Caco-2 (cell line): ENCODE data around the gene ARAP1. TPM values are rescaled to one million over a fixed set of nuclear protein-coding genes. Genes with fewer than 3 reads are reported as not detected.

ENCODE experiments used
- BruUV-seq: library from RNA; stranded (reverse); fragments of 400-500 nt; replicated peaks from 2 replicates; lab custom pipeline; 2021; lab: Mats Ljungman, UMichigan
- CTCF ChIA-PET: fragments of 300-600 bp; sonication (Branson Sonifier 250); formaldehyde crosslinking; loops from one replicate; lab custom pipeline; 2022; ENCODE audit warnings: antibody characterized with exemption; lab: Charles Lee
- POLR2A ChIA-PET: fragments of 300-600 bp; sonication (Branson Sonifier 250); formaldehyde crosslinking; loops from one replicate; lab custom pipeline; 2022; ENCODE audit warnings: antibody characterized with exemption; lab: Charles Lee
- DNase-seq, 2 experiments: peaks; one replicate each; pipeline versions ENCODE4 v3.0.0 to v3.0.0-alpha.2; 2020 to 2022
- H3K27me3 ChIP-seq: replicated peaks from 2 replicates; pipeline ENCODE4 v1.6.0; 2011; ENCODE audit warnings: low read length; ENCODE audit not compliant: control insufficient read depth, insufficient read depth
- H3K36me3 ChIP-seq: 2 replicates; pipeline ENCODE4 v1.5.1; 2011; ENCODE audit warnings: low read length; ENCODE audit not compliant: control insufficient read depth, insufficient read depth
- H3K4me1 ChIP-seq: fragments of 250-450 bp; sonication (Bioruptor Pico); 2 replicates; pipeline ENCODE4 v1.5.1; 2020; ENCODE audit warnings: mild to moderate bottlenecking
- H3K4me3 ChIP-seq: 2 replicates; pipeline ENCODE4 v1.5.1; 2011; ENCODE audit warnings: low read depth, mild to moderate bottlenecking, control low read depth, low read length
- H3K9me3 ChIP-seq: fragments of 250-450 bp; sonication (Bioruptor Pico); 2 replicates; pipeline ENCODE4 v1.5.1; 2020; ENCODE audit warnings: mild to moderate bottlenecking, moderate library complexity
- H3K27ac Mint-ChIP-seq: one replicate; pipeline ENCODE4 v1.8.0; 2022; ENCODE audit warnings: mixed read lengths; ENCODE audit not compliant: unreplicated experiment
- H3K27me3 Mint-ChIP-seq: one replicate; pipeline ENCODE4 v1.8.0; 2022; ENCODE audit warnings: mixed read lengths; ENCODE audit not compliant: insufficient read depth, unreplicated experiment
- H3K36me3 Mint-ChIP-seq: one replicate; pipeline ENCODE4 v1.8.0; 2022; ENCODE audit warnings: mild to moderate bottlenecking, mixed read lengths; ENCODE audit not compliant: insufficient read depth, unreplicated experiment
- H3K4me1 Mint-ChIP-seq: one replicate; pipeline ENCODE4 v1.8.0; 2022; ENCODE audit warnings: low read depth, mixed read lengths; ENCODE audit not compliant: unreplicated experiment
- H3K4me3 Mint-ChIP-seq: one replicate; pipeline ENCODE4 v1.8.0; 2022; ENCODE audit warnings: mild to moderate bottlenecking, moderate library complexity, mixed read lengths; ENCODE audit not compliant: unreplicated experiment
- H3K9me3 Mint-ChIP-seq: one replicate; pipeline ENCODE4 v1.8.0; 2022; ENCODE audit warnings: mixed read lengths; ENCODE audit not compliant: unreplicated experiment
- intact Hi-C: fragments of 100-400 bp; cut with micrococcal nuclease; formaldehyde crosslinking; loops from one replicate; pipeline ENCODE4 v1.10.0; 2022; ENCODE audit not compliant: unreplicated experiment
- total RNA-seq: library from RNA; stranded (reverse); gene quantifications from 2 replicates; pipeline ENCODE4 v1.2.3, GENCODE V29; 2022
- TF ChIP-seq, protein P1 (sequence below), 2 experiments: fragments of 200-600 bp in 1 of 2; IDR thresholded peaks; 1 replicate in 1 of 2; 2 replicates in 1 of 2; pipeline versions ENCODE4 v1.5.1 to v1.8.0; 2011 to 2022; ENCODE audit warnings: antibody characterized with exemption in 1 of 2, control low read depth in 1 of 2, inconsistent platforms in 1 of 2, low read depth in 1 of 2, low read length in 1 of 2, mild to moderate bottlenecking in 1 of 2, moderate library complexity in 1 of 2; ENCODE audit not compliant: insufficient read depth in 1 of 2, severe bottlenecking in 1 of 2, unreplicated experiment in 1 of 2

The ARAP1 gene
- total RNA-seq, 1 experiment from 2014 or later: 87.1 TPM

GRCh38 chr11:72661486-72661885 lies 90.7 kb downstream of the ARAP1 start:
- no TSS peak for BruUV-seq
- intact Hi-C loops: no loop called here
- Histone ChIP-seq H3K4me1 (peaks cover 4% of the 10 kb centered on the region; the same call in 1 of the 2 replicates), H3K36me3 (no peaks in the 10 kb centered on the region), H3K9me3 (no peaks in the 10 kb centered on the region), H3K4me3 (no peak overlapping the region), H3K27me3 (no peaks in the 10 kb centered on the region; the same call in 1 of the 2 replicates)
- peaks cover 5% of the 10 kb centered on the region for H3K27me3 Mint-ChIP-seq
- CTCF ChIA-PET: interaction anchor here (0.7 to 1.3 kb wide), 3 partner anchors 15 to 190 kb away, joined by 3 read pairs; no protein-coding TSS in a partner anchor
- H3K36me3 Mint-ChIP-seq: no peaks in the 10 kb centered on the region
- H3K9me3 Mint-ChIP-seq: no peaks in the 10 kb centered on the region
- no peaks in the 10 kb centered on the region for H3K4me1 Mint-ChIP-seq
- no peak overlapping the region for H3K27ac Mint-ChIP-seq
- POLR2A ChIA-PET: no interaction called here
- no peak for DNase-seq
- TF ChIP-seq, protein P1, sequence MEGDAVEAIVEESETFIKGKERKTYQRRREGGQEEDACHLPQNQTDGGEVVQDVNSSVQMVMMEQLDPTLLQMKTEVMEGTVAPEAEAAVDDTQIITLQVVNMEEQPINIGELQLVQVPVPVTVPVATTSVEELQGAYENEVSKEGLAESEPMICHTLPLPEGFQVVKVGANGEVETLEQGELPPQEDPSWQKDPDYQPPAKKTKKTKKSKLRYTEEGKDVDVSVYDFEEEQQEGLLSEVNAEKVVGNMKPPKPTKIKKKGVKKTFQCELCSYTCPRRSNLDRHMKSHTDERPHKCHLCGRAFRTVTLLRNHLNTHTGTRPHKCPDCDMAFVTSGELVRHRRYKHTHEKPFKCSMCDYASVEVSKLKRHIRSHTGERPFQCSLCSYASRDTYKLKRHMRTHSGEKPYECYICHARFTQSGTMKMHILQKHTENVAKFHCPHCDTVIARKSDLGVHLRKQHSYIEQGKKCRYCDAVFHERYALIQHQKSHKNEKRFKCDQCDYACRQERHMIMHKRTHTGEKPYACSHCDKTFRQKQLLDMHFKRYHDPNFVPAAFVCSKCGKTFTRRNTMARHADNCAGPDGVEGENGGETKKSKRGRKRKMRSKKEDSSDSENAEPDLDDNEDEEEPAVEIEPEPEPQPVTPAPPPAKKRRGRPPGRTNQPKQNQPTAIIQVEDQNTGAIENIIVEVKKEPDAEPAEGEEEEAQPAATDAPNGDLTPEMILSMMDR (IDR thresholded peaks at IDR 0.05; ENCODE audit: insufficient read depth in 1 of 2, low read depth in 1 of 2, low read length in 1 of 2, severe bottlenecking in 1 of 2, unreplicated experiment in 1 of 2): no peak
- H3K4me3 Mint-ChIP-seq: no peak overlapping the region

DNA sequence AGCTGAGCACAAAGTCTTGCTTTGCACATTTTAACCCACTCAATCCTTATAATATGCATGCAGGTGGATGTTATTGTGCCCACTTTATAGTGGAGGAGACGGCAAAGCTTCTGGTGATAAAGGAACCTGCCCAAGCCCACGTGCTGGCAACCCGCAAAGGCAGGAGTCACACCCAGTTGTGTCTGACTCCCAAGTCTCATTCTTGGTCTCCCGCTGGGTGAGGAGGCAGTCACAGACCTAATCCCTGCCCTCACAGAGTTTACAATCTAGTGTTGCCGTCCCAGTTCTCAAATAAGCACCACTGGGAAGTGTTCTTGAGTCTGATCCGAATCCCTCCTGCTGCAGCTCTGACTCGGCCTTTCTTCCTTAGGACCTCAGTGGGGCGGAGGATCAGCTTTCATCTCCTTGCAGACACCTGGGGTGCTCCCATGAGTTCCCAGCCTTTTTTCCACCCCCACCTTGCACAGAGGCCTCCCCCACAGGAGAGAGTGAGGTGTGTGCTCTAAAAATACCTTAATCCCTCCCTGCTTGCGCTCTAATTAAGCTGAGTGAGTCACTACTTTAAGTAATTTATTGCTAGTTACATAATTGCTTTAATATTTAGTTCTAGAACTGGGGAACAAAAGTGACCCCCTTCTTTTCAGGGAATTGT lies 93.1 kb downstream of the ARAP1 start:
- BruUV-seq: no TSS peak
- ChIA-PET POLR2A (no interaction called here), CTCF (no interaction called here)
- intact Hi-C loops: no loop called here
- TF ChIP-seq, protein P1 (IDR thresholded peaks at IDR 0.05; ENCODE audit: insufficient read depth in 1 of 2, low read depth in 1 of 2, low read length in 1 of 2, severe bottlenecking in 1 of 2, unreplicated experiment in 1 of 2): no peak
- peaks cover 4% of the 10 kb centered on the region for H3K27me3 Mint-ChIP-seq
- H3K4me3 ChIP-seq: no peak overlapping the region
- no peak for DNase-seq
- H3K4me3 Mint-ChIP-seq: no peak overlapping the region
- H3K27me3 ChIP-seq: no peaks in the 10 kb centered on the region
- no peaks in the 10 kb centered on the region for H3K9me3 ChIP-seq
- no peaks in the 10 kb centered on the region for H3K36me3 Mint-ChIP-seq
- H3K36me3 ChIP-seq: no peaks in the 10 kb centered on the region
- H3K4me1 ChIP-seq: peaks cover 4% of the 10 kb centered on the region; the same call in 1 of the 2 replicates
- no peaks in the 10 kb centered on the region for H3K4me1 Mint-ChIP-seq
- no peak overlapping the region for H3K27ac Mint-ChIP-seq
- H3K9me3 Mint-ChIP-seq: no peaks in the 10 kb centered on the region

- BruUV-seq: no TSS peak
- no peak overlapping the region for H3K4me3 ChIP-seq
- H3K36me3 ChIP-seq: no peaks in the 10 kb centered on the region
- peaks cover 4% of the 10 kb centered on the region; the same call in 1 of the 2 replicates for H3K4me1 ChIP-seq
- Mint-ChIP-seq H3K27ac (no peak overlapping the region), H3K4me1 (no peaks in the 10 kb centered on the region), H3K36me3 (no peaks in the 10 kb centered on the region), H3K9me3 (no peaks in the 10 kb centered on the region), H3K4me3 (no peak overlapping the region), H3K27me3 (peaks cover 8% of the 10 kb centered on the region)
- ChIA-PET CTCF (interaction anchor here (1.1 kb wide), 1 partner anchor 186 kb away, joined by 3 read pairs; no protein-coding TSS in a partner anchor), POLR2A (no interaction called here)
- DNase-seq: no peak
- TF ChIP-seq, protein P1 (IDR thresholded peaks at IDR 0.05; ENCODE audit: insufficient read depth in 1 of 2, low read depth in 1 of 2, low read length in 1 of 2, severe bottlenecking in 1 of 2, unreplicated experiment in 1 of 2): no peak
- H3K9me3 ChIP-seq: no peaks in the 10 kb centered on the region
- intact Hi-C loops: no loop called here
- no peaks in the 10 kb centered on the region for H3K27me3 ChIP-seq
Measured at GRCh38 chr11:72657411-72658100, 94.7 kb downstream of the ARAP1 start.
